Stimulated activated CD4-positive, alpha-beta T cell treated with anti-CD3 and anti-CD28 coated beads, Interleukin-2, amount 100 ng/mL, for 48 hours (primary cell): ENCODE results near the gene AGBL4.
"Not testable (repeated sequence)": the region's sequence is repeated elsewhere in the genome, so short reads cannot be mapped to it uniquely, and the experiment has no call there.

ENCODE experiments used
- DNase-seq, 2 donors: peaks; one replicate each; pipeline ENCODE4 v3.0.0-alpha.2; 2020

AGBL4 gene

DNA sequence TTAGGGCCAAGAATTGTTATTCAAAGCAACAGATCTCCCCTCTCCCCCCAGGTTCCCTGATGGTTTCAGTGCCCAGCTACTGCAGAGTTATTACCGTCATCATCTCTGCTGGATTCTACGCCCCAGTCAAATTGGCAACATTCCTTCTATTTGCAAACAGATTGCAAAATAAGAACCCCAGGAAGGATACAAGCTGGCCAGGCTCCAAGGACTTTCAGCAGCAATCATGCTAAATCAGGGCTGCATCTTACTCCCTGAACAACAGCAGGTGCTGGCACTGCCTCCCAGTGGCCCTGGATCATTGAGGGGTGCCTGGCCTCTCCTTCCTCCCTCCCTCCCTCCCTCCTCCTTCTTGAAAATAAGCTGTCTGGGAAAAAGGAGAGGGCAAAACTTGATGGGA is 725.5 kb downstream of the AGBL4 start:
- DNase-seq = no peak

- no peak for DNase-seq
Observed at GRCh38 chr1:49297783-49298182, 726.0 kb downstream of the AGBL4 start.

DNA sequence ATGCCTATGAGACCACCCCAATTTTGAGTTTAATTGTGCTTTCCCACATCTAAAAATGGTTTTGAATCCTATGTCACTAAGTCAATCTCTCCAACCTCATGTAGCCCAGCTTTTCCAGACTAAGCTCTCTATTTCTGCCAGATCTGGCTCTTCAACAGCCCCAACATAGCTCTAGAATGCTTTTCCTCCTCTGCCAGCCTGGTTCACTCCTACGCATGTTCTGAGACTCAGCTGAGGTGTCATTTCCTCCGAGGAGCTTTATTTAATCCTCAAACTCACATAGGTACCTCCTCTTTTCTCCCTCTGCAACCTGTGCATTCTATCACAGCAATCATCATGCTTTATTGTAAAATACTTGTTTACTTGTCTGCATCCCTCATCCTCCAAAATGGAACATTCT is 729.2 kb downstream of the AGBL4 start:
- no peak for DNase-seq

- DNase-seq = no peak
Observed at GRCh38 chr1:49293016-49293415, 730.7 kb downstream of the AGBL4 start.

GRCh38 chr1:49257211-49258049 is 766.3 kb downstream of the AGBL4 start:
- not testable (repeated sequence) for DNase-seq

DNA sequence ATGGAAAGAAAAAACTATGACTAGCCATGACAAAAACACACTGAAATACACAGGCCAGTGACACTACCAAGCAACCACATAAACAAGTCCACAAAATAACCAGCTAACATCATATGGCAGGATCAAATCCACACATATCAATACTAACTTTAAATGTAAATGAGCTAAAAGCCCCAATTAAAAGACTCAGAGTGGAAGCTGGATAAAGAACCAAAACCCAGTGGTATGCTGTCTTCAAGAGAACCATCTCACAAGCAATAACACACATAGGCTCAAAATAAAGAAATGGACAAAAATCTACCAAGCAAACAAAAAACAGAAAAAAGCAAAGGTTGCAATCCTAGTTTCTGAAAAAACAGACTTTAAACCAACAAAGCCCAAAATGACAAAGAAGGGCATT is 770.8 kb downstream of the AGBL4 start:
- no peak for DNase-seq

GRCh38 chr1:49251019-49251784 is 772.6 kb downstream of the AGBL4 start:
- no peak for DNase-seq

GRCh38 chr1:49240709-49241221 is 783.0 kb downstream of the AGBL4 start:
- DNase-seq = no peak

- no peak for DNase-seq
Observed at GRCh38 chr1:49234988-49235387, 788.8 kb downstream of the AGBL4 start.

DNA sequence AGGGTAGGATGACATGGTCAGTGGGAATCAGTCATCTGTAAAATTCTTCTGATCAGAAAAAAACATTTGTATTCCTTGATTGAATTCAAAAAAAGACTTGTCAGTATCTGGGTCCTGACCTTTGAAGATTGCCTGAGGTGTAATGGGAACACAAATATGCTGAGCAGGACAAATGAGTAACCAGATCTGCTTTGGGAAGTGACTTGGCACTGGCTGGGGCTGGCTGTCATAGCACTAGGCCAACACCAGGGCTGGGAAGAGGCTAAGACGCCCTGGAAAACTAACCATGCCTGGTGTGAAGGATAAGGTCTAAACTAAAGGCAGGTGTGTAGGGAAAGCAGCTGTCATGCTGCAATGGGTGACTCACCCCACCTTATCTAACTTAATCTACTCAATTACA is 794.2 kb downstream of the AGBL4 start:
- DNase-seq = no peak

- no peak for DNase-seq
Observed at GRCh38 chr1:49226758-49227157, 797.0 kb downstream of the AGBL4 start.

DNA sequence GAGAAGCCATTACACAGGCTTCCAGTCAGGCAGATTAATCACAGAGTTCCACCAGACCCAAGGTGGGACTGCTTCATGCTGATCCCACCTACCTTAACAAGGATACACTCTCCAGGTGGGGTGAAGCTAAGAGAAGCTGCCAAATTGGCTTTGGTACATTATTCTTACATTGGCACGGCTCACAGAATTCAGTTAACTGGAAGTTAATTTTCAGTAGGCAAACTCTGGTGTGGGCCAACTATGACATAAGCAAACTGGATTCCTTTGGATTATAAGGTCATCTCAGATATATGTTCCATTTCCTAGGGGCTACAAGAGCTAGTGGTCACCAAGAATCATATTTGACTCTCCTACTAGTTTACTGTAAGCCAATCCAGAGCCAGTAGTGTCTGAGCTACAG is 798.3 kb downstream of the AGBL4 start:
- no peak for DNase-seq

DNA sequence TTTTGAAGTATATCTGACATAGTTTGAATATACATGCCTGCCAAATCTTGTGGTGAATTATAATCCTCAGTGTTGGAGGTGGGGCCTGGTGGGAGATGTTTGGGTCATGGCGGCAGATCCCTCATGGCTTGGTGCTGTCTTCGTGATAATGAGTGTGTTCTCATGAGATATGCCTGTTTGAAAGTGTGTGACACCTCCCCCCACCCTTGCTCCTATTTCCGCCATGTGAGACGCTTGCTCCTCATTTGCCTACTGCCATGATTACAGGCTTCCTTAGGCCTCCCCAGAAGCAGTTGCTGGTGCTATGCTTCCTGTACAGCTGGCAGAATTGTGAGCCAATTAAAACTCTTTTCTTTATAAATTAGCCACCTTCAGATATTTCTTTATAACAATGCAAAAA is 810.5 kb downstream of the AGBL4 start:
- DNase-seq = no peak

- DNase-seq = no peak
Observed at GRCh38 chr1:49208712-49209111, 815.0 kb downstream of the AGBL4 start.

- no peak for DNase-seq
Observed at GRCh38 chr1:49204720-49205119, 819.0 kb downstream of the AGBL4 start.

- DNase-seq = no peak
Observed at GRCh38 chr1:49200738-49201137, 823.0 kb downstream of the AGBL4 start.

DNA sequence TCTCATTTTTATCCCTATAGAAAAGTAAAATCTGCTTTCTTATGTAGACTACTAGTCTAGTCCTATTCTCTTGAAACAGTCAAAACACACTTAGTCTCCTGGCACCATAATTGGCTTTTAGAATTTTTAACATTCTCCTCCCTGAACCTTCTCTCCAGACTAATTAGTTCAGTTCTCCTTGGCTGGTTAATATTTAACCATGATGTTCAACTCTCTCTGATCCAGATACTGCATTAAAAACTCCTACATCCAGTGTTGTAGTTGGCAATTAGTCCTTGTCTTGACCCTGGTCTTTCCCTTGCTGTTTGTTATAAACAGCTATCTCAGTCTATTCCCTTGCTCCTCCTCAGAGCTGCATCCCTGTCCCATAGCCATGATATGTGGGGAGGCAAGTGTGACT is 824.2 kb downstream of the AGBL4 start:
- no peak for DNase-seq

DNA sequence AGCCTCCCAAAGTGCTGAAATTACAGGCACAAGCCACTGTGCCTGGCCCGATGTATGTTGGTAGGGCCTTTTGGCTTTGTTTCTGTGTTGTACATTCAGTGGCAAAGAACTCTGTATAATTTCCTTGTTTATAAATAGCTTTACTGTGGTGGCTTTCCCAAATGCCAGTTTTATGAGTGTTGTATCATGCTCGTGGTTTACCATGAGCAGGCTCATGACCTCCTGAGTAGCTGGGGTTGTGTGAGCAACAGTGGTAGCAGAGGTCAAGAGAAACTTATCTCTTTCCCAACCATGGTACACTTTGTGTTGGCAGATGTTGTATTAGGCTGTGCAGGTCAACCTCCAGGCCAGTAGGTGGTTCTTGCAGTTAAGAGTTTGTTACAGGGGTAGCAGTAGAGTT is 826.7 kb downstream of the AGBL4 start:
- no peak for DNase-seq

DNA sequence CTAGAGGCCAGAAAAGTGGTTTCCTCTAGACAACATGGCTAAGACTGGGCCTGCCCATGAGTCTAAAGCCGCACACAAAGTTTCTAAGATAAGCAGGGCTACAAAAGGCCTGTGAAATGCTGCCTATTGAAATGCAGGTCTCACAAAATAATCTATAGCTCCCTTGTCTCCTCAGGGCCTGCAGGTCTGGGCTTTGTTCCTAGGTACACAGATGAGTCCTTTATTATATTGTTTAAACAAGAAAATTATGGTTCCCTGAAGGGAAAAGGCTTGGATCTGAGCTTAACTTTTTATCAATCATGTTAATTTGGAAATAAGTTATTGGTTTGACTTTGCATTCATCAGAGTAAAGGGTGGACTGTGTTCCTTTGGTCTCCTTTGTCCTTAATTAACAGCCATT is 833.6 kb downstream of the AGBL4 start:
- no peak for DNase-seq

GRCh38 chr1:49187056-49187455 is 836.7 kb downstream of the AGBL4 start:
- no peak for DNase-seq

GRCh38 chr1:49185450-49185980 is 838.2 kb downstream of the AGBL4 start:
- no peak for DNase-seq

DNA sequence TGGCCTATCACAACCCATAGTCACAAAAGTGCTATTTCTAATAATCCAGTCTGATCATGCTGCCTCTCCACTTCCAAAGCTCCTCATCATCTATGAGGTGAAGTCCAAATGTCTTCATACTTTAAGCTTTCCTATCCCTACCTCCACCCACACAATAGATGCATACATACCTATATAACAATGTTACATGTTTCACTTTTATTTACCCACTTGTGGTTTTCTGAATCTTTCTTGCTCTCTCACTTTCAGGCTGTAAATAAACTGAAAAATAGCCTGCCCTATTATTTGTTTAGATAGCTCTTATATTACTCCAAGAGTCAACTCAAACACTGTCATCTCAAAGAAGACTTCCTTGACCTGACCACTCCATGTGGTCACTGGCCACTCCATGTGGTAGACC is 840.3 kb downstream of the AGBL4 start:
- no peak for DNase-seq

DNA sequence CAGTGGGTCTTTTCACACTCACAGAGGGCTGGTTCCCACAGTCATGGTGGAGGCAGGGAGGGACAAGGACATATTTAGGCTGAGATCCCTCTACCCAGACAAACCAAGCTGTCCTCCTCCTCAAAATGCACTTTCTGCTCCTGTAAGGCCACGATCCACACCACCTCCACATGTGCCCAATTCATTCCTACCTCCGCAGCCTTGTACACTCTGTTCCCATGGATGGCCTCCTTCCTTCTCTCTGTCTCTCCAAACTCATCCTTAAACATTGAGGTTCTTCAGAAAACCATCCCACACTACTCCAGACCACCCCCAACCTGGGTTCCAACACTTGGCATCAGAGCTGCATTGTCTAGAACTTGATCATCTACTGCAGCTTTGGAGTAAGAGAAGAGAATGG is 842.7 kb downstream of the AGBL4 start:
- no peak for DNase-seq
